GM21717 (cell line): ENCODE data around the gene ADCY10.
"Not testable (repeated sequence)": the region's sequence is repeated elsewhere in the genome, so short reads cannot be mapped to it uniquely, and the experiment has no call there.

Experiments used
- ATAC-seq: cut with Tn5 transposase; IDR thresholded peaks from one replicate; pipeline ENCODE4 v1.9.1; 2021; ENCODE audit warnings: mild to moderate bottlenecking, moderate library complexity; ENCODE audit not compliant: unreplicated experiment

The ADCY10 gene

GRCh38 chr1:167913895-167914496 is at the start of gene ADCY10:
TSS of gene ADCY10 (minus strand) at chr1:167914134. CDS start at chr1:167905140, 8,994 bp downstream.
- no peak for ATAC-seq

- no peak for ATAC-seq
Observed at GRCh38 chr1:167957710-167958109, 43.8 kb upstream of the ADCY10 start.

GRCh38 chr1:167955915-167956314 is 42.0 kb upstream of the ADCY10 start:
- no peak for ATAC-seq

GRCh38 chr1:167950569-167950968 is 36.6 kb upstream of the ADCY10 start:
- ATAC-seq: no peak

GRCh38 chr1:167949785-167950184 is 35.9 kb upstream of the ADCY10 start:
- no peak for ATAC-seq

- no peak for ATAC-seq
Observed at GRCh38 chr1:167947733-167948132, 33.8 kb upstream of the ADCY10 start.

GRCh38 chr1:167943541-167943940 is 29.6 kb upstream of the ADCY10 start:
- no peak for ATAC-seq

- ATAC-seq: no peak
Observed at GRCh38 chr1:167940264-167940663, 26.3 kb upstream of the ADCY10 start.

GRCh38 chr1:167938080-167938636 is 24.2 kb upstream of the ADCY10 start:
- no peak for ATAC-seq

GRCh38 chr1:167937709-167938010 is 23.7 kb upstream of the ADCY10 start:
- ATAC-seq: no peak

GRCh38 chr1:167936930-167937708 is 23.2 kb upstream of the ADCY10 start, which contains the start of gene MPC2:
TSS of gene MPC2 (minus strand) at chr1:167937072. CDS start at chr1:167935841, 1,231 bp downstream.
- ATAC-seq: peak; percentile 26

- peak; percentile 78 for ATAC-seq
Observed at GRCh38 chr1:167936068-167936929, 22.4 kb upstream of the ADCY10 start, which contains the start of gene DCAF6. TSS of gene DCAF6 (plus strand) at chr1:167936683. CDS start at chr1:167936912, 229 bp downstream.

- ATAC-seq: peak; percentile 11
Observed at GRCh38 chr1:167935216-167936067, 21.5 kb upstream of the ADCY10 start.

- no peak for ATAC-seq
Observed at GRCh38 chr1:167934426-167935215, 20.7 kb upstream of the ADCY10 start.

GRCh38 chr1:167933788-167934187 is 19.9 kb upstream of the ADCY10 start:
- ATAC-seq: no peak

GRCh38 chr1:167929725-167930124 is 15.8 kb upstream of the ADCY10 start:
- no peak for ATAC-seq

GRCh38 chr1:167928919-167929318 is 15.0 kb upstream of the ADCY10 start:
- not testable (repeated sequence) for ATAC-seq

- no peak for ATAC-seq
Observed at GRCh38 chr1:167928457-167928852, 14.5 kb upstream of the ADCY10 start.

GRCh38 chr1:167927046-167927754 is 13.3 kb upstream of the ADCY10 start:
- ATAC-seq: no peak
